GM19193 (cell line): ENCODE data around the gene ANO5.

ENCODE experiments used
- POLR2A ChIP-seq: IDR thresholded peaks from 4 replicates; pipeline ENCODE4 v1.6.1; 2011; ENCODE audit not compliant: insufficient read depth, insufficient read length; ENCODE audit errors: extremely low read depth

The ANO5 gene

DNA sequence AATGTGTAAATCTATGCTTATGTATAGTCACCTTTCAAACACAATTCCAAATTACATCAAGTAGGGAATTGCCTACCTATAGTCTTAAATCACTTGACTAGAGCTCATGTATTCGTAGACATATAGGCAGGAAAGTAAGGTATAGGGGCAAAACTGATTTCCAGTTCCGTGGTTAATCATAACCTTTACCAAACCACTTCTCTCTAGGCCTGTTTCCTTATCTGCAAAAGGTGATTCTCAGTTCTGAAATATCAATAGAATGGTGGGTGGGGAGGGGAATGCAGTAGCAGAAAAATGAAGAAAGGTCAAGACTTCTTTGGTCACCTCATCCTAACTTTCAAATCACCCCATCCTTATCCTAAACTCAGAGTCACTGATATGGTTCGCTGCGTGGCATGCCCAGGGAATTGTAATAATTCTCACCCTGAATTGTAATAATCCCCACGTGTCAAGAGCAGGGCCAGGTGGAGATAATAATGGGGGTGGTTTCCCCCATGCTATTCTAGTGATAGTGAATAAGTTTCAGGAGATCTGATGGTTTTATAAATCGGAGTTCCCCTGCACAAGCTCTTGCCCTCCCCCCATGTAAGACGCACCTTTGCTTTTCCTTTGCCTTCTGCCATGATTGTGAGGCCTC is 1.9 kb upstream of the ANO5 start:
- TF ChIP-seq POLR2A = no peak

DNA sequence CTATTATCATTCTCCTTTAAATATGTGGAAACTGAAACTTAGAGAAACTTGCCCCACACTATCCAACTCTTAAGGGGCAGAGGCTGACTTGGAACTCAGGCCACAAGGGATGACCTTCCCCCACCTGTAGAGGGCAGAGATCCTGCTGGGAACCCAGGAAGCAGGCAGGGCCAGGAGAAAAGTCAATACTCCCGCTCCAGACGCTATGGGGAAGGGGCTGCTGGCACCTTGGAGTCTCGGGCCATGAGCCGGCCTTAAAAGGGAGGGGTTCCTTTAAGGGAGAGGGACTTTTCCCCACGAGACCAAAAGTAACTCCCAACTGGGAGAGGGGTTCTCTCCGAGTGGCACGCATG is 620 bp upstream of the ANO5 start:
- no peak for TF ChIP-seq POLR2A

DNA sequence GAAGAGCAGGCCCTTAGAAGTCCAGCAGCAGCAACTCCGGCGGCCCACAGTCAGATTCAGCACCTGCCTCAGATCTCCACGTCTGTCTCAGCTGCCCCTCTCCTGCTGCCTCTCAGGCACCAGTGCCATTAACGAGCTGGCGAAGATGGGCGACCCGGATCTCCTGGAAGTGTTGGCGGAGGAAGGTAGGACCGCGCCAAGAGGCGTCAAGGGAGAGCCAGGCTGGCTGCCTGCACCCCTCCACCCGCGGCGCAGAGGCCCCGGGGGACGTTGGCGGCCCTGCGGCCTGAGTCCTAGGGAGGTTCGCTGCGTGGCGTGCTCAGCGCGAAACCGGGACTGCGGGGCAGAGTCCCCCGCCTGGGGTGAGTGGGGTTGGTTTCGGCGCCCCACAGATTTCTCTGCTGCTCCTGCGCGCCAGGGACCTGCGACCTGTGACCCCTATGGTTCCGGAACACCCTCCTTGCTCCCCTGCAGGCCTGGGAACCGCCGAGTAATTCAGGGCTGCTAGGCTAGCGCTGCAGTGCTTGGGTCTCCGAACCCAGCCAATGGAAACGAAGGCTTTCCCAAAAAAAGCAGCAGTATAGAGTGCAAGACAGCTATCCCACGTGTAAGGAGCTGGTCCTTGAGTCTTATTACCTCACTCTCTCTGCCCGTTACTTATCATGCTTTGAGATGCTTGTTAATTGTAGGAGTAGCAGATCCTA is 615 bp downstream of the ANO5 start:
- peak; percentile 8 for TF ChIP-seq POLR2A

DNA sequence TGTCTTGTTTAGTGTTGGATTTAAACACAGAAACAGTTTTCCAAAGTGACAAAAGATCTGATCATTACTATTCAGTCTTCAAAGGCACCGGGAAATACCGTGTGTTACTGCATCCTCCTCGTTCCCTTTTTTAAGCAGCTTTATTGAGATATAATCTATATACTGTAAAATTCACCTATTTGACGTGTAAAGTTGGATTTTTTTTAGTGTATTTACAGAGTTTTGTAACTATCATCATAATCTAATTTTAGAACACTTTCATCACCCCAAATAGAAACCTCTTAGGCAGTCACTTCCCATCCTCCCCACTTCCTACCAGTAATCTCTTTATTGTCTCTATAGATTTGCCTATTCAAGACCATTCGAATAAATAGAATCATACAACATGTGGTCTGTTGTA is 1.4 kb downstream of the ANO5 start:
- no peak for TF ChIP-seq POLR2A

DNA sequence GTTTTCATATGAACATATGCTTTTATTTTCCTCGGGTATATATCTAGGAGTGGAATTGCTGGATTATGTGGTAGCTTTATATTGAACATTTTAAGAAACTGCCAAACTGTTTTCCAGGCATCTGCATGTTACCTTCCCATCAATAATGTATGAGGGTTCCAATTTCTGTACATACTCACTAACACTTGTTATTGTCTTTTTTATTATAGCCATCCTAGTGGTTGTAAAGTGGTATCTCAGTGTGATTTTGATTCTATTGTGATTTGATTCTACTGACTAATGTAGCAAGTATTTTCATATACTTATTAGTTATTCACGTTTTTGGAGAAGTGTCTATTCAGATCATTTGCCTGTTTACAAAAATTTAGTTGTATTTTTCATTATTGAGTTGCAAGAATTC is 2.0 kb downstream of the ANO5 start:
- no peak for TF ChIP-seq POLR2A

DNA sequence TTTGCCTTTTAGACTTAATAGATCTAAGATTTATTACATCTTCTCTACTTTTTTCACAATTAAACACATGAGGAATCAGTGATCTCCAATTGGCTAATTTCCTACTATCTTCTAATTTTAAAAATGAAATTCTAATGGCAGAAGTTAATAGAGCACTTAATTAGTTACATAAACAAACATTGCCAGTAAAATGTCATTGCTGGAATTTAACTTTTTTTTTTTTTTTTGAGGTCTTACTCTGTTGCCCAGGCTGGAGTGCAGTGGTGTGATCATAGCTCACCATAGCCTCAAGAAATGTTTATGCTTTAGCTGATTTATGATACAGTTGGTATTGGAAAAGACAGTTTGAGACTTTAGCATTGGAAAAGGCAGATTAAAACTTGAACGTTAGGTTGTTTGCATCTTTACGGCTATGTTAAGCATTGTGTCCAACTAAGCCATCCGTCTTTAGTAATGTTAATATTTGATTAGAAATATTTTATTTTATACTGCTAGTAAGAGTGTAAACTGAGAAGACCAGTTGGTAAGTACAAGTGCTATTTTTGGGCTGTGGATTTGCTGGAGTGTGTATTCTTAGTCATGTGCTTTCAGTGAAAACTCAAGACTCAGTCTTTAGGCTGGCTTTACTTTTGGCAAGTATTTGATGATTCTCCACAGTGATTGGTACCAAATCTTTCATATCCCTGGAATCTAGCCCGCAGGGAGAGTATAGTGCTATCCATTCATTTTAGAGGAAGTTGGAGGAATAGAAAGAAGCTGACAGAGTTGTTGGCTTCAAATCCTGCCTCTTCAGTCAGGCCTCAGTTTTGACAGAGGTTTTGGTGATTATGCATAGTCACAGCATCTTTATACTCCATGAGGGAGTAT is 4.5 kb downstream of the ANO5 start:
- no peak for TF ChIP-seq POLR2A

DNA sequence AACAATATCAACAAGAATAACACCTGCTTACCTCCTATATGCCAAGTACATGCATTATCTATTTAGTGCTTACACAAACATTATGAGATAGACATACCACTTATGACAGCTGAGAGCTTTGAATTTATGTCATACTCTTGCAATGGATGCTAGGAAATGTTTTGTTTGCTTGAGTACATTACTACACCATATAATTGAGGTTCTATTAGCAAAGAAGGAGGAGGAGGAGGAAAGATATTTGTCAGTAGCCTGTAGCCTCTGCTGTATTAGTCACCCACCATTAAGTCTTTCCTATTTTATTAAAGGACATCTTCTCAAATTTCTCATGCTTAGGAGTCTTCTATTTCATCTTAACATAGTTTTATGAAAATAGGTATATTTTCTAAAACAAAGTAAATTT is 6.4 kb downstream of the ANO5 start:
- no peak for TF ChIP-seq POLR2A

DNA sequence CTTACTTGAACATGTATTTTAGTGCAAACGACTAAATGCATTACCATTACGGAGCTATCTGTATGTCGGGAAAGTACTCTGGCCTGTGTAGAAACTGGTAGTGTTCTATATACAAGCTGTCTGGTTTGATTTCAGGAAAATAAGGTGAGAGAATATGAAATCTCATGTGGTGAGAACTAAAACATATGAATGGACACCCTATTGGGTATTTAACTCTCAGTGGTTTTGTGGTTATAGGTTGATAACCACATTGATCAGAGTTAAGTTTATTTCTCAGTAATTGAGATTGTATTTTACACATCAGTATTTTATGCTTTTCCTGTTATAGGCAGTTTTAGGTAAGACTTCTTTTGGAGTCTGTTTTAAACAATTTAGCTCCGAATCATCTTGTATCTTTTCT is 10.4 kb downstream of the ANO5 start:
- TF ChIP-seq POLR2A = no peak

DNA sequence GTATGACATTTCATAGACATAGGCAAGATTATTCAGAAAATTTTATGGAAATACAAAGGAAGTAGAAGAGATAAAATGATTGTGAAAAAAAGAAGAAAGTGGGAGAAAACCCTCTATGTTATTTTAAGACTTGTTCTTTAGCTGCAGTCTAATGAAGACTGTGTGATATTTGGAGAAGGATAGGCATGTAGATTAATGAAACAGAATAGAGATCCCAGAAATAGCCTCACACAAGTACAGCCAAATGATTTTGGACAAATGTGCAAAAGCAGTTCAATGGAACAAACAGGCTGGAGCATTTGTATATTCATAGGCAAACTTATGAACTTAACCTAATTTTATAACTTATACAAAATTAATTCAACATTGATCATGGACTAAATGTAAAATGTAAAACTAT is 14.3 kb downstream of the ANO5 start:
- no peak for TF ChIP-seq POLR2A

DNA sequence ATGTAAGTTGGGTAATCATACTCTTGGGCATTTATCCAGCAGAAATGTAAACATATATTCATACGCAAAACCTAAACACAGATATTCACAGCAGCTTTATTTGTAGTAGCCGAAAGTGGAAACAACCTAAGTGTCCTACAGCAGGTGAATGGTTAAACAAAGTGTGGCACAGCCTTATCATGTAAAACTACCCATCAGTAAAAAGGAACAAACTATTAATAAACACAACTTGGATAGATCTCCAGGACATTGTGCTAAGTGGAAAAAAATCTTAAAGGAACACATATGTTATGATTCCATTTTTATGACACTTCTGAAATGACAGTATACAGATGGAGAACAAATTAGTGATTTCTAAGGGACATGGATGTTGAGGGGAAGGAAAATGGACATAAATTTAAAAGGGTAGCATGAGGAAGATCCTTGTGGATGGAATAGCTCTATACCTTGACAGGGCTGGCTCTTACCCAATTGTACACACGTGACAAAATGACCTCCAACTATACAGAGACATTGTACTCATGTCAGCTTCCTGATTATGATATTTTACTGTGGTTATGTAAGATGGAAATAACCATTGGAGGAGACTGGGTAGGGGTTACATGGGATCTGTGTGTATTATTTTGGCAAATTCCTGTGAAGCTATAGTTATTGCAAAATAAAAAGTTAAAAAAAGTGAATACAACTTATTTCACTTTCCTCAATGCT is 15.4 kb downstream of the ANO5 start:
- no peak for TF ChIP-seq POLR2A

DNA sequence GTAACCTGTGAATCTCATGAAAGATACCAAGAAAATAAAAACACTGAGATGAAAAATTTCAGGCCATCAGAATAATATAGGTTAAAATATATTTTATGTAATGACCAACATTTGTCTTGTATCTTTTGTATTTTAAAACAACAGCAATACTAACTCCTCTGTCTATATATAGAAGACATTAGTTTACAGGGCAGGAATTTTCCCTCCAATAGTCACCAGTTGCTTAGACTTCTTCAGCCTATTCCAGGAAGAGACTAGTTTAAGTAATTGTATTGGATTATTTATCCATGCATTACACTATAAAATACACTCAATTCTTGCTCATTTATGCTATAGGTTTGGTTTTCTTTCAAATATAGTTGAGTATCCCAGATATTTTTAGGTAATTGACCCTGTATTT is 24.1 kb downstream of the ANO5 start:
- TF ChIP-seq POLR2A = no peak

DNA sequence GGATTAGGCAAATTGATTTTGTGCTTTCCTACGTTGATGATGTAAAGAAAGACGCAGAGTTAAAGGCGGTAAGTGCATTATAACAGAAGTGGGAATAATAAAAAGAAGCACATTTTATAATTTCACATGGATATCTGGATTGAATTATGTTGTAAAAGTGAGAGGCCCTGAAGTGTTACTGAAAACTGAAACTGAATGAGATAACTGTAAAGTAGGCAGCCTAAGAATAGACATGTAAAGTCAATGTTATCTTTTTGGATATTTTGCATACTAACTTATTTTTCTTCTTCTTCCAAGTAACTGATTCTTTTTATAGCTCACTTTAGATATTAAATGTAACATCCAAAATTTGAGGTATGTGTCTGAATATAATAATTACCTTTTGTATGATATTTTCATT is 28.3 kb downstream of the ANO5 start:
- TF ChIP-seq POLR2A = no peak

DNA sequence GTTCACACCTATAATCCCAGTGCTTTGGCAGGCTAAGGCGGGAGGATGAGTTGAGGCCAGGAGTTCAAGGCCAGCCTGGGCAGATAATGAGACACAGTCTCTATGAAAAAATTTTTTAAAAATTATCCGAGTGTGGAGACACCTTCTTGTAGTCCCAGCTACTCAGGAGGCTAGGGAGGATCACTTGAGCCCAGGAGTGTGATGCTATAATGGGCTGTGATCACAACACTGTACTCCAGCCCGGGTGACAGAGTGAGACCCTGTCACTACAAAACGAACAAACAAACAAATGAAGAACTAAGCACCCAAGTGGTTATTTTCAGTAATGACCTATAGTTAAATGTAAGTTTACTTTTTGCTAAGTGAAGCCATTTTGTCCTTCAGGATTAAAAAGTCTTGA is 32.3 kb downstream of the ANO5 start:
- TF ChIP-seq POLR2A = no peak

DNA sequence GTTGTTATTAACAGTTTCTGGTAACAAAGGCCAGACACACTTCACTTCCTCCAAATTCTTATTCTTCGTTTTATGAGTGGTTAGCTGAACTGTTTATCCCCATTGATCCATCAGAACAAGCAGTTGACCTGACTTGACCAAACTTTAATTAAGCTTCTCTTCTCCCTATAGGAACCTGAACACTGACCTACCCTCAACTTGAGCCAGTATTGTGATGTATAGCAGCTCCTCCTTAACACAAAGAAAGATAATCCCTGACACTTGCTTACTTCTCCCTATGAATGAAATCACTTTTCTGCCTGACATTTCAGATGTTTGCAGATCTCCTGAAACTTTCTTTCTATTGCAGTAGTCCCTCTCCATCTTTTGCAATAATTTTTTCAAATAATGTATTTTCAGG is 41.9 kb downstream of the ANO5 start:
- TF ChIP-seq POLR2A = no peak

DNA sequence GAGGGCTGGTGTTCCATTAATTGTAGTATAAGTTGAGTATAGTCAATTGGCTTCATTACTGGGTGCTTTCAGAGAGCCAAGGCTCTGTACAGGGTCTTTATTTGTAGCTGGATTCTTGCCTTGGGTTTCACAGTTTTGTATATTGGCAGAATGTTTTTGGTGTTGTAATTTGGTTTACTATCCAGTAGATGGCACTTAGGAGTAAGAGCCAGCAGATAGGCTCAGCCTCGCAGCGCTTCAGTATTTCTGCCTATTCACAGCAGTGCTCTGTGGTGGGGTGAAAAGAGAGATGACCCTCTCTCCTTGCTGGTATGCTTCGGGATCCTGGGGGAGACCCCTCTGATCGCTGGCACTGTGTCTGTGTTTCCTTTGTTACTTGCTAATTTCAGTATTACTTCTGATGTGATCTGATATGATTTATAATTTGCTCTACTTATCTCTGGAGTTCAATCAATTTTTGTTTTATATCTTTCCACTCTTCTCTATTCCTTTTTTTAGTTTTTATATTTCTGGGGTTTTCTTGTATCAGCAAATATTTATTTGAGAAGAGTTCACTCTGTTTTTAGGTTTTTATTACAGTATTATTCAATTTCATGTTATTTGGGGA is 52.2 kb downstream of the ANO5 start:
- TF ChIP-seq POLR2A = no peak
